Measurements from ENCODE around the gene GADL1. TPM values are rescaled to one million over a fixed set of nuclear protein-coding genes. Genes with fewer than 3 reads are reported as not detected.

The GADL1 gene
- total RNA-seq, 1 experiment from 2014 or later: 0.09 TPM

GRCh38 chr3:30775040-30775439 lies 119.4 kb downstream of the GADL1 start:
- no peak overlapping the region for H4K91ac ChIP-seq (ENCODE audit: insufficient read length, low read depth, low read length)
- no peaks in the 10 kb centered on the region for H3K27me3 ChIP-seq (ENCODE audit: insufficient read depth, low read length)
- H3K4ac ChIP-seq (ENCODE audit: low read depth, low read length): no peak overlapping the region
- no peak overlapping the region for H3K56ac ChIP-seq (ENCODE audit: insufficient read length, low read depth, low read length)
- no peak overlapping the region for H3K18ac ChIP-seq (ENCODE audit: insufficient read length, low read depth, low read length)
- no peak overlapping the region for H2BK12ac ChIP-seq (ENCODE audit: insufficient read length, low read depth, low read length)
- H3K4me2 ChIP-seq (ENCODE audit: insufficient read depth, insufficient read length, low read length): no peak overlapping the region
- DNase-seq: no peak
- H3K9ac ChIP-seq (ENCODE audit: extremely low read depth, insufficient read length, low read length): no peak overlapping the region
- no peak overlapping the region for H4K5ac ChIP-seq (ENCODE audit: insufficient read length, low read depth, low read length)
- H4K20me1 ChIP-seq (ENCODE audit: control insufficient read depth, insufficient read depth, insufficient read length): no peaks in the 10 kb centered on the region
- no peak overlapping the region for H2AFZ ChIP-seq (ENCODE audit: low read length)
- H3T11ph ChIP-seq (ENCODE audit: low read length): no peak overlapping the region
- TF ChIP-seq CTCF (conservative IDR thresholded peaks at IDR 0.05): no peak
- no peaks in the 10 kb centered on the region for H3K27me3 Mint-ChIP-seq (ENCODE audit: low read depth)
- H3K27ac ChIP-seq (ENCODE audit: insufficient read length, low read depth, low read length): no peak overlapping the region
- H2AK5ac ChIP-seq (ENCODE audit: insufficient read length, low read length): no peak overlapping the region
- no peak overlapping the region for H3K23ac ChIP-seq (ENCODE audit: insufficient read length, low read depth, low read length)
- no peak overlapping the region for H2BK120ac ChIP-seq (ENCODE audit: low read depth, low read length, poor library complexity, severe bottlenecking)
- no peak overlapping the region for H4K8ac ChIP-seq (replicated peaks; ENCODE audit: insufficient read length, low read depth, low read length)
- WGBS (ENCODE audit: extremely low coverage, insufficient read length, low lambda C conversion rate): no CpG with 5 or more reads among the region's 10 CpGs
- H3K9me3 Mint-ChIP-seq: no peaks in the 10 kb centered on the region
- no peak overlapping the region for H3K14ac ChIP-seq (ENCODE audit: insufficient read depth, low read length)
- H2BK15ac ChIP-seq (ENCODE audit: low read depth, low read length): no peak overlapping the region
- no peaks in the 10 kb centered on the region for H3K36me3 Mint-ChIP-seq (ENCODE audit: insufficient read depth in 1 of 3, low read depth in 3 of 3)
- peaks cover 2 to 3% of the 10 kb centered on the region in 2 experiments; a peak in 2 of 4 replicates for H3K4me1 Mint-ChIP-seq
- no peaks in the 10 kb centered on the region for H3K4me1 ChIP-seq (ENCODE audit: insufficient read depth, low read length)
- H3K27ac Mint-ChIP-seq: no peak overlapping the region
- no peak overlapping the region for H3K4me3 Mint-ChIP-seq
- no peaks in the 10 kb centered on the region for H3K79me2 ChIP-seq (ENCODE audit: insufficient read depth, low read length)
- no peaks in the 10 kb centered on the region for H3K9me3 ChIP-seq (ENCODE audit: control insufficient read depth, low read depth, low read length)
- H2BK20ac ChIP-seq (ENCODE audit: low read depth, low read length, poor library complexity, severe bottlenecking): no peak overlapping the region
- H3K23me2 ChIP-seq (ENCODE audit: insufficient read length, low read depth, low read length, poor library complexity, severe bottlenecking): no peaks in the 10 kb centered on the region
- H3K79me1 ChIP-seq (ENCODE audit: insufficient read depth, low read depth, low read length, poor library complexity, severe bottlenecking): no peaks in the 10 kb centered on the region
- no peak overlapping the region for H2BK5ac ChIP-seq (ENCODE audit: insufficient read length, low read length)

Data from H9 (cell line).